ENCODE measurements around the gene OXA1L. TPM values are rescaled to one million over a fixed set of nuclear protein-coding genes. Genes with fewer than 3 reads are reported as not detected.
A peak's percentile ranks its signal among the peaks of the same experiment; 100 is the strongest.

The OXA1L gene
- total RNA-seq, 1 donor from 2014 or later, result 115 TPM

- peaks cover 45% of the 10 kb centered on the region for H3K4me1 Mint-ChIP-seq
- H3K36me3 Mint-ChIP-seq, result no peaks in the 10 kb centered on the region
- TF ChIP-seq CTCF (IDR thresholded peaks at IDR 0.05; ENCODE audit: unreplicated experiment), result no peak
- H3K27ac Mint-ChIP-seq, result peak overlapping the region; percentile 71
- no peaks in the 10 kb centered on the region for H3K9me3 Mint-ChIP-seq
- DNase-seq (ENCODE audit: low spot score in 2 of 2, unreplicated experiment in 2 of 2), result no peak
- H3K27me3 Mint-ChIP-seq (ENCODE audit: low read depth), result no peaks in the 10 kb centered on the region
- H3K4me3 Mint-ChIP-seq, result peak overlapping the region; percentile 58
These were observed 55.6 kb downstream of the OXA1L start for GRCh38 chr14:22822016-22822570.

Other genes with a start within 250 kb of the OXA1L start
- 140 to 141 TPM (median 141 TPM) in 3 replicates for gene DAD1, start 177.5 kb upstream of the OXA1L start, total RNA-seq
- 28.2 to 29.3 TPM (median 28.4 TPM) in 3 replicates for gene ABHD4, start 168.4 kb upstream of the OXA1L start, total RNA-seq
- gene OR6J1, start 122.3 kb upstream of the OXA1L start, total RNA-seq, result not detected in 3 replicates
- gene SLC7A7, start 48.7 kb downstream of the OXA1L start, total RNA-seq, result 8.3 to 9.8 TPM (median 8.9 TPM) in 3 replicates
- gene MRPL52, start 63.2 kb downstream of the OXA1L start, total RNA-seq, result 67.4 to 77.0 TPM (median 74.4 TPM) in 3 replicates
- 302 to 306 TPM (median 304 TPM) in 3 replicates for gene MMP14, start 69.9 kb downstream of the OXA1L start, total RNA-seq
- gene LRP10, start 105.1 kb downstream of the OXA1L start, total RNA-seq, result 38.6 to 40.4 TPM (median 39.8 TPM) in 3 replicates
- 2.6 to 3.0 TPM (median 3.0 TPM) in 3 replicates for gene REM2, start 116.5 kb downstream of the OXA1L start, total RNA-seq
- 97.9 to 106 TPM (median 101 TPM) in 3 replicates for gene RBM23, start 152.5 kb downstream of the OXA1L start, total RNA-seq
- gene PRMT5, start 162.7 kb downstream of the OXA1L start, total RNA-seq, result 86.2 to 89.8 TPM (median 86.2 TPM) in 3 replicates
- gene HAUS4, start 190.4 kb downstream of the OXA1L start, total RNA-seq, result 32.7 to 33.2 TPM (median 33.0 TPM) in 3 replicates
- gene AJUBA, start 215.9 kb downstream of the OXA1L start, total RNA-seq, result 108 to 110 TPM (median 109 TPM) in 3 replicates
- 14.0 to 15.1 TPM (median 14.9 TPM) in 3 replicates for gene C14orf93, start 243.5 kb downstream of the OXA1L start, total RNA-seq